ENCODE results near the gene EIF5A.
"Not testable (repeated sequence)": the region's sequence is repeated elsewhere in the genome, so short reads cannot be mapped to it uniquely, and the experiment has no call there.

The EIF5A gene

DNA sequence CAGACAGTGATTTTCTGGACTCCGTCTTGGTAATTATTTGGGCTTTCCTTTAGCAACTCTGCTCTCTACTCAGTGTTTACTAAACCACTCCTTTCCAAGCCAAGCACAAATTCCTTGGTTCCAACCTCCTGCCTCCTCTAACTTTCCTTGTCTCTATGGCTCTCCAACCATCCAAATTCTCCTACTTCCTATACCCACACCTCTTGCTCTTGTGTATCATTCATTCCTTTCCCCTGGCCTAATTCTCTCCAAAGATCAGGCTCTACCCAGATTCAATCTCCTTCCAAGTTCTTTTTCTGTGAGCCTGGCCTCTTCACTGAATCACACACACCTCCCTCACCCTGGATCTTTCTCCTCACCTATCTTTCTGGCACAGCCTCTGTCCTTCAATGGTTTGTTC lies 20.6 kb downstream of the EIF5A start:
- TF ChIP-seq, protein P1, sequence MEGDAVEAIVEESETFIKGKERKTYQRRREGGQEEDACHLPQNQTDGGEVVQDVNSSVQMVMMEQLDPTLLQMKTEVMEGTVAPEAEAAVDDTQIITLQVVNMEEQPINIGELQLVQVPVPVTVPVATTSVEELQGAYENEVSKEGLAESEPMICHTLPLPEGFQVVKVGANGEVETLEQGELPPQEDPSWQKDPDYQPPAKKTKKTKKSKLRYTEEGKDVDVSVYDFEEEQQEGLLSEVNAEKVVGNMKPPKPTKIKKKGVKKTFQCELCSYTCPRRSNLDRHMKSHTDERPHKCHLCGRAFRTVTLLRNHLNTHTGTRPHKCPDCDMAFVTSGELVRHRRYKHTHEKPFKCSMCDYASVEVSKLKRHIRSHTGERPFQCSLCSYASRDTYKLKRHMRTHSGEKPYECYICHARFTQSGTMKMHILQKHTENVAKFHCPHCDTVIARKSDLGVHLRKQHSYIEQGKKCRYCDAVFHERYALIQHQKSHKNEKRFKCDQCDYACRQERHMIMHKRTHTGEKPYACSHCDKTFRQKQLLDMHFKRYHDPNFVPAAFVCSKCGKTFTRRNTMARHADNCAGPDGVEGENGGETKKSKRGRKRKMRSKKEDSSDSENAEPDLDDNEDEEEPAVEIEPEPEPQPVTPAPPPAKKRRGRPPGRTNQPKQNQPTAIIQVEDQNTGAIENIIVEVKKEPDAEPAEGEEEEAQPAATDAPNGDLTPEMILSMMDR (IDR thresholded peaks at IDR 0.05): no peak
- no peak overlapping the region for H3K27ac ChIP-seq
- H3K4me3 ChIP-seq: no peak overlapping the region

DNA sequence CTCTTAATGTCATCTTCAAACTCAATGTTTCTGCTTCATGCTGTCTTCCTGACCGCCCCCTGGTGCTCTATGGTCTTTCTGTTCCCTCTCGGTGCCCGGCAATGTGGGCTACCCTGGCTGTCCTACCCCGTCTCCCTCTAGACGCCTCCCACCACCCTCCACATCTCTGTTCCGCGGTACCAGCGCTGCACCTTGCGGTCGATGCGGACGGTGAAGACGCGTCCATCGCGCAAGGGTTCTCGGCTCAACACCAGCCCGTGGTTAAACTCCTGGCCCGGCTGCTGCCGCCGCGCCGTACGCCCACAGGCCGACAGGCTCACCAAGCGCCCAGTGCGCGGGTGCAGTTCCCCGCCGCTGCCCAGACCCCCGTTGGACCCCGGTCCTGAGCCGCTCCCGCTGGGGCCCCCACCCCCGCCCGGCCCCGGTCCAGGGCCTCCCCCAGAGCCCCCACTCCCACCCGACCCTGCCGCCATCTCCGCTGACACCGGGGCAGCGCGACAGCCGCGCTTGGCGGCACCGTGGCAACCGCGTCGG lies 21.5 kb downstream of the EIF5A start, which contains the start of gene NEURL4:
Gene NEURL4, minus strand, starts transcription at position 496 of the 534 bp plus-strand sequence. Its CDS starts 23 bp downstream, at position 473.
- DNase-seq (ENCODE audit: low spot score): no peak
- TF ChIP-seq, protein P1 (IDR thresholded peaks at IDR 0.05): no peak
- peak within 1 kb of the TSS; percentile 81 for H3K4me3 ChIP-seq
- peak within 1 kb of the TSS; percentile 90 to 97 for H3K27ac ChIP-seq

More for the DNA sequence above, 20.6 kb downstream of the EIF5A start:
- DNase-seq (ENCODE audit: low spot score): no peak

DNA sequence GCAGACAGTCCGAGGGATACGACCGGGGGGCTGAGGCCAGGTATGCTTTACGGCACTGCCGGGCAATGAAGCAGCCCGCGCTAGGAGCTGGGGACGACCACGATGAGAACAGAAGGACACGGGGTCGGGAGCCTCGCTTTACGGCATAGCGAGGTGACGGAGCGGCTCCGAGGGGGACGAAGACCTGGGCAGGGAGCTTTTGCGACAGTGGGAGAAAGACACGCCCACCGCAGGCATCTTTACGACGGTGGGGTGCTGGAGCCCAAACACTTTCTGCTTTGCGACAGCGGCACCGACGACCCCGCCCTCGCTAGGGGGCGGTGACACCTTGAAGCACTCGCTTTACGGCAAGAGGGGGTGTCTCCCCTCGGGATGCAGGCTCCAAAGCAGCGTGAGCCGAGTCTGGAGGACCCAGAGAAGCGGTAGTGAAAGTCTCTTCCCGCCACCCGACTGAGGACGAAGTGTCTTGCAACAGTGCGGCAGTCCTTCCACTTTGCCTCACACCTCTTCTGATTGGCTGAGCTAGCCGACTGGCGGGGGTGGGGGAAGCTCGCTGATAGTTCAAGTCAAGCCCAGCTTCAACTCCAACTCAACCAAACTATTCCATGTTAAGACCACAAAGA lies 22.1 kb downstream of the EIF5A start:
- peak; percentile 99 for DNase-seq (ENCODE audit: low spot score)
- Histone ChIP-seq H3K27ac (peak overlapping the region; percentile 90 to 97), H3K4me3 (peak overlapping the region; percentile 81)
- TF ChIP-seq, protein P1 (IDR thresholded peaks at IDR 0.05): no peak

DNA sequence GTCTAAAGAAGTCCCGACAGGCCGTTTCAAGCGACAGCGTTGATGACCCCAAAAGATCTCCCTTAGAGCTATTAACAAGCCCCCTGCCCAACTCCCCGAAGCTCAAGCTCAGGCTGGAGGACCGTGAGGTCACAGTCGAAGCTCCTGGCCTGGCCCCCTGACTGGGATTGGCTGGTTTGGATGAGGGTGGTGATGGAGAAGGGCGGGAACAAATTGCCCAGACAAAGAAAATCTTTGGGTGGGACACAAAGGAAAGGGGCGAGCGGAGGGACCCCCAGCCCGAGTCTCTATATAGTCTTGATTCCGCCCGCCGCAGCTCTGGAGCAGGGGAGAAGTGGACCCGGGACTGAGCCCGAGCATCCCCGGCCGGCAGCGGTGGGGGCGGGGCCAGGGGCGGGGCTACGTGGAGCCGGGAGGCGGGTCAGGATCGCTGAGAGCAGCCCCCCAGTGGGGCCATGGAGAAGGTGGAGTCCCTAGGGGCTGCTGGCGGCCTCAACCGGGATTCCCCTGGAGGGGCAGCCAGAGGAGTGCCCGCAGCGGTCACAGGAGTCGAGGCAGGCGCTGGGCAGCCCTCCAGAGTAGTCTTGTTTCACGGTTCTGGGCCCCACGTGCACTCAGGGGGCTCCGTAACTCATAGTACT lies 22.7 kb downstream of the EIF5A start:
- peak; percentile 91 for DNase-seq (ENCODE audit: low spot score)
- peak overlapping the region; percentile 81 for H3K4me3 ChIP-seq
- TF ChIP-seq, protein P1 (IDR thresholded peaks at IDR 0.05): no peak
- peak overlapping the region; percentile 90 to 97 for H3K27ac ChIP-seq

DNA sequence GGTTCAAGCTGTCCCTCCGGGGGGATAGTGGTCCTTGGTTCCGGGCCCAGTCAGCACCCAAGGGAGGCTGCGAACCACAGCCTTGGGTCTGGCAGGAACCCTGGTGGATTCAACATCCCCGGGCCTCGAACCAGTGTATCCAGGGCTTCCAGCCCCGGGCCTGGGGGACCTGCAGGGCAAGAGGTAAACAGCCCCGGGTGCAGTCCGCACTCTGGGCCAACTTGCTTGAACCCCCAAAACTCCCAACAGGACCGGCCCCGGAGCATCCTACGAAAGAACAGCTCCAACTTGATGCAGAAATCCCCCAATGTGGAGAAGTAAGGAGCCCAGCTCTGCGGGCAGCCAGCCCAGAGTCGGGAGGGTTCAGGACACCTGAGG lies 23.2 kb downstream of the EIF5A start:
- DNase-seq (ENCODE audit: low spot score): peak; percentile 79
- Histone ChIP-seq H3K27ac (peak overlapping the region; percentile 90 to 97), H3K4me3 (peak overlapping the region; percentile 81)
- TF ChIP-seq, protein P1 (IDR thresholded peaks at IDR 0.05): no peak

DNA sequence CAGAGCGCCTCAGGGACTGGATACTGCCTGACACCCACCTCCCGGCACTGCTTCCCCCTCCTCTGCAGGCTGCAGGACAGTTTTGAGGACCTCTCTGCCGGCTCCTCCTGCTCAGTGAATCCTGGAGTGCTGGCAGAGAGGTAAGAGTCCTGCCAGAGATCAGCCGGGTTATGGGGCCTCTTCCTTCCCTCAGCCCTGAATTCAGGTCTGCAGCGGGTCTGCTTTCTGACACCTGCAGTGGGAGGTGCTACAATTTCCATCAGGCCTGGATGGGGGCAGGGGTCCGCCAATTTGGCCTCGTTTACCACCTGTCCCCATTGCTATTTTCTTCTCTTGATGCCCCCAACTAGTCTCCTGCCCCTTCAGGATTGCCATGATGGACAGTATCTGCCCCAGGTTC lies 24.7 kb downstream of the EIF5A start:
- no peak overlapping the region for H3K27ac ChIP-seq
- DNase-seq (ENCODE audit: low spot score): no peak

DNA sequence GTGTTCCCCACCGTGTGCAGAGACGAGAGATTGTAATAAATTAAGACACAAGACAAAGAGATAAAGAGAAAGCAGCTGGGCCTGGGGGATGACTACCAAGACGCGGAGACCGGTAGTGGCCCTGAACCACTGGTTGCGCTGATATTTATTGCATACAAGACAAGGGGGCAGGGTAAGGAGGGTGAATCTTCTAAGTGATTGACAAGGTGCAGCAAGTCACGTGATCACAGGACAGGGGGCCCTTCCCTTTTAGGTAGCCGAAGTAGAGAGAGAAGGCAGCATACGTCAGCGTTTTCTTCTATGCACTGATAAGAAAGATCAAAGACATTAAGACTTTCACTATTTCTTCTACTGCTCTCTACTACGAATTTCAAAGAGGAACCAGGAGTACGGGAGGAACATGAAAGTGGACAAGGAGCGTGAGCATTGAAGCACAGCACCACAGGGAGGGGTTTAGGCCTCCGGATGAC lies 25.2 kb downstream of the EIF5A start:
- not testable (repeated sequence) for H3K27ac ChIP-seq; DNase-seq (ENCODE audit: low spot score); H3K4me3 ChIP-seq

More for the DNA sequence above, 24.7 kb downstream of the EIF5A start:
- H3K4me3 ChIP-seq: no peak overlapping the region
- TF ChIP-seq, protein P1 (IDR thresholded peaks at IDR 0.05): no peak
